SW480 (cell line): Measurements from ENCODE around the gene LTO1.
A peak's percentile ranks its signal among the peaks of the same experiment; 100 is the strongest.
"Not testable (repeated sequence)": the region's sequence is repeated elsewhere in the genome, so short reads cannot be mapped to it uniquely, and the experiment has no call there.

Source experiments
- DNase-seq: peaks from one replicate; pipeline ENCODE4 v3.0.0-alpha.2; 2016; ENCODE audit warnings: low spot score

LTO1 gene

GRCh38 chr11:69700278-69701140, 25.4 kb upstream of the LTO1 start:
- DNase-seq = peak; percentile 83

DNA sequence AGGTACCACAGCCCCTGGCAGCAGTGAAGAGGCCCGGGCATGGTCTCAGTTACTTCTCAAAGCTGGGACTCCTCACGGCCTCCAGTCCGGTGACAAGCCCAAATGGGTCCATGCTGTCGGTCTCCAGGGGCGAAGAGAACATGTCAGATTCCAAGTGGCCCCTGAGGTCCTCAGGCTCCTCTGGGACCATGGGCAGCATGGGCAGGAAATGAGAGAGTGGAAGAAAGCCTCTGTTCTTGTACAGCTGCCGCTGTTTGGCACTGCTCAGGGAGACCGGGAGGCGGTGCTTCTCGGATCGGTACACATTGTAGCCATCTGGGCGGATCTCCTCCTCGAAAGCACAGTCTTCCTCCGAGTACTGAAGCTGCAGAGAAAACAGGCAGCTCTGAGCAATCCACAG, 24.1 kb upstream of the LTO1 start:
- no peak for DNase-seq

DNA sequence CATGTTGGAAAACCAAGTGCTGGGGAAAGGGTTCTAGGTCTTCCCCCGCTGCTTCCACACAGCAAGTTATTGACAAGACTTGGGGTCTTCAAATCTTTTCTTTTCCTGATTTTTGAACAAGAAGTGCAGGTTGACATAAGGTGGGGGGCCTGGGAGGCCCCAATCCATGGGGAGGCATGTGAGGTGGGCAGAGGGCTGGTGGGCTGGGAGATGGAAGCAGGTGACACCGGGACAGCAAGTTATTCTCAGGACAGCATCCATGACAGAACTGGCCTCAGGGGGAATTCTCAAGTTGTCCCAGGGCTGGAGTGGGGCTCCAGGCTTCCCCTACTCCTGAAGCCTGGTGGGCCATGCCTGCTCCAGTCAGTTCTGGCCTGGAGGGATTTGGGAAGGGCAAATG, 23.2 kb upstream of the LTO1 start:
- no peak for DNase-seq

DNA sequence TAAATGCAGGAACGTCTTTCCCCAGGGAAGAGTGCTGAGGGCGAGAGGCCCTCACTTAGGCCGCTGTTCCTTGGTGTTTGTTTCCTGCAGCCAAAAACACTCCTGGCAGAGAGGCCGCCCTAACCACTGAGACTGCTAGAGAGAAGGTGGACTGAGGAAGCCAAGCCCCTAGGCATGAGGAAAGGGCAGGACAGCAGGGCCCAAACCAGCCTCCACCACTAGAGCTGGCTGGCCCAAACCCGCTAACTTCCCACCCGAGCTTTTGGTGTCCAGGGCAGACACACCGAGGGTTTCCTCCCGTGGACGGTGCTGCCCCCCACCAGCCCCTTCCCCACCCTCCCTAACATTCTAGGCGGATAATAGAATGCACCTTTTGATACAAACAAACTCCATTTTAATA, 22.7 kb upstream of the LTO1 start:
- no peak for DNase-seq

DNA sequence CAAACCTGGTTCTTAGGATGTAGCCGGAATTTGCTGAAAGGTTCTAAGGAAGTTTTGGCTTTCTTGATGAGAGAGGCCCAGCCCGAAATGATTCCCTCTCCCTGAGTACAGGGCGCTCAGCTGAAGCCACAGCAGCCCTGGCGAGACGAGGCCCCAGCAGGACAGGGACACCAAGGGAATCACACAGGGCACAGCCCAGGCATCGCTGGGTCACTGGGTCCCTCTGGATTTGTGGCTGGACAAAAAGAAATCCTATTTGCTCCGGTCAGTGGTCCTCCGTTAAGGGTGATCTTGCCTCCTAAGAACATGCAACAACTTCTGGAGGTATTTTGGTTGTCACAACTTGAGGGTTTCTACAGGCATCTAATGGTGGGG, 22.3 kb upstream of the LTO1 start:
- no peak for DNase-seq

DNA sequence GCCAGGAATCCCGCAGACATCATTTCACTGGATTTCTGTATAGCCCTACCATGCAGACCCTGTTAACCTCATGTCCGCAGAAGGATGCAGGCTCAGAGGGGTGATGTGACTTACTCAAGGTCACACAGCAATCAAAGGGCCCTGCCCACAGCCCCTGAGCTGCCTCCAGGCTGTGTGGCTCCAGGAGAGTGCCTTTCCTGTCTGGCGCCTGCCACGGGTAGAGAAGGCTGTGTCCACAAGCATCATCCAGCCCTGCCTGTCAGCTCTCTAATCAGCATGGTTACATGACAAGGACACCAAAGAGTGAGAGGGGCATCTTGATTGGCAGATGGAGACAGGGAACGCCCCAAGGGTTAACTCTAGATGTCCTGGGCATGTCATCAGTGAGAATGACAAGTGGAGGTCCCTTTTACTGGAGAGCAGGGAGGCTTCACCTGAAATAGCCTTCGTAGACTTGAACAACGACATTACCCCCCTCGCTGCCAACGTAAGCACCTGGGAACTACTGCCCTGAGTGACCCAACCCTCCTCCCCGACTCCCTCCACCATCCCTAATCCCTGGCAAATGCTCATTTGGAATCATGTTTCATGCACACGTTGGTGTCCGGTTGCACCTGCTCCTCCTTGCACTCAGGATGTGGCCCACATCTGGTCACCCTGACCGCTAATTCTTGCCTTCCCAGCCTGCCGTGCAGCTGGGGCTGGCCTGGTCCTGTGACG, 21.8 kb upstream of the LTO1 start:
- peak; percentile 91 for DNase-seq

DNA sequence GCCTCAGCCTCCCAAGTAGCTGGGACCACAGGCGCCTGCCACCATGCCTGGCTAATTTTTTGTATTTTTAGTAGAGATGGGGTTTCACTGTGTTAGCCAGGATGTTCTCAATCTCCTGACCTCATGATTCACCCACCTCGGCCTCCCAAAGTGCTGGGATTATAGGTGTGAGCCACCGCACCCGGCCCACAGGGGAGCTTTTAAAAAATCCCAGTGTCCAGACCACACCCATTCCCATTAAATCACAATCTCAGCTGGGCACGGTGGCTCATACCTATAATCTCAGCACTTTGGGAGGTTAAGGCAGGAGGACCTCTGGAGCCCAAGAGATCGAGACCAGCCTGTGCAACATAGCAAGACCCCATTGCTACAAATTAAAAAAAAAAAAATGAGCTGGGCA, 20.8 kb upstream of the LTO1 start:
- DNase-seq = not testable (repeated sequence)

DNA sequence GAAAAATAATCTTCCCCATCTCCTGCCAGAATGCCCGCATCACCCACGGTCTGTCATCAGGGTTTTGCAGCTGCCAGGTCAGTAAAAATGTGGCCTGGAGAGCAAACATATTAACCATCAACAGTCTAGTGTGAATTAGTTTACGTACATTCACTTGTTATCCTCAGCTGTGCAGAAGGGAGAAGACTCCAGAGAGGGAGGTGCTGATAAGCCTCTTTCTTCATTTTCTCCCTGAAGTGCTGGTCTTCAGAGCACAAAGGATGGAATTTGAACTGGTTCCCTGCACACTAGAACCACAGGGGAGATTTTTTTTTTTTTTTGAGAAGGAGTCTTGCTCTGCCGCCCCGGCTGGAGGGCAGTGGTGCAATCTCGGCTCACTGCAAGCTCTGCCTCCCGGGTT, 20.4 kb upstream of the LTO1 start:
- no peak for DNase-seq

DNA sequence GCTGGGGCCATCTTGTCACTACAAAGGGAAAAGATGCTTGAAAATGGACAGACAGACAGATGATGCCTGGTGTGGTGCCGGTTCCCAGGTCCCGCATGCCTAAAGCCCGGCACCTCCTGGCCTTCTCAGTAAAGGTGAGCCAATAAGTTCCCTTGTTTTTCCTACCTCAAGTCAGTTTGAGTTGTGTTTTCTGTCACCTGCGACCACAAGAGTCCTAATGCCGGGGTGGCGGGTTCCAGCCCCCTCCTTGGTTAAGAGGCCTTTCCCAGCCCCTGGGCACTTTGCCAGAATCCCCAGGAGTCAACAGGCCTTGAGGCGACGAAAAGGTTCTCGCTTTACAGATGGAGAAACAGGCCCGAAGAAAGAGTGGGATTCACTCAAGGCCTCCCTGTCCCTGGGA, 19.6 kb upstream of the LTO1 start:
- DNase-seq = no peak

DNA sequence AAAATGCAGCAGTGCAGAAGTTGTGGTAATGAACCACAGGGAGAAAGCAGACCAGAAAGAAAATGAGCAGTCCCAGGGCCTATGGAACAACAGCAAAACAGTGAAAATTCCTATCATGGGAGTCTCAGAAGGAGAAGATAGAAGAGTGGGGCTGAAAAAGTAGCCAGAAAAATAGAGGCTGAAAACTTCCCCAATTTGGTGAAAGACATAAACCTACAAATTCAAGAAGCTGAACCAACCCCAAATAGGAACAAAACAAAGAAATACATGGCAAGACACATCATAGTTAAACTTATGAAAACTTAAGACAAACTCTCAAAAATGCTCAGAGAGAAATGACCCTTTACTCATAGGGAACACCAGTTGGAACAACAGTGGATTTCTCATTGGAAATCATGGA, 17.3 kb upstream of the LTO1 start:
- DNase-seq = no peak

- DNase-seq = peak; percentile 66
Observed at GRCh38 chr11:69691463-69691862, 16.3 kb upstream of the LTO1 start.

DNA sequence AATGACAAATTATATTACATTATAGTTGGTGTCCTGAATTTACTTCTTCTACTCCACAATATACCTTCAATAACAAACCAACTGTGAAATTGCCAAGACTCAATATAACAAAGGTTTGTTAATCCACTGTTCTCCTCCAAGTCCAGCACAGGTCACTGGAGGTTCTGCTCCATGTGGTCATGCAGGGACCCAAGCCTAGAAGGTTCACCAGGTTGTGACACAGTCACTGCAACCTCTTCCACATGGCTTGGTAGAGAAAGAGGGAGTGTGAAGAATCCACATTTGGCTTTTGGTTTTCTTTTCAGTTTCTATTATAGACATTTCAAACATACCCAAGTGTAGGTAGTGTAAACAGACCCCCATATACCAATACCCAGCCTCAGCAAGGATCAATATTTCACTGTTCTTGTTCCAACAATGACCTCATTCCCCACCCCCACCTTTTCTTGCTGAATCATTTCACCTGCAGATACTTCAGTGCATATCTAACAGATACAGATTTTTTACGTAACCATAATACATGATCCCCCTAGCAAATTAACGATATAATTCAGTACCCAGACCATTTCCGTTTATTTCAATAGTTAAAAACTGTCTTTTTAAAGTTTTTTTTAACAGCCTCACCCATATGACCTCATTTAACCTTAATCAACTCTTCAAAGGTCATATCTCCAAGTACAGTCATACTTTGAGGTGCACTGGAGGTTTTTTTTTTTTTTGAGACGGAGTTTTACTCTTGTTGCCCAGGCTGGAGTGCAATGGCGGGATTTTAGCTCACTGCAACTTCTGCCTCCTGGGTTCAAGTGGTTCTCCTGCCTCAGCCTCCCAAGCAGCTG, 14.5 kb upstream of the LTO1 start:
- DNase-seq = no peak

- DNase-seq = peak; percentile 71
Observed at GRCh38 chr11:69687969-69688771, 13.0 kb upstream of the LTO1 start.

GRCh38 chr11:69686856-69687255, 11.7 kb upstream of the LTO1 start:
- DNase-seq = no peak

GRCh38 chr11:69686452-69686851, 11.3 kb upstream of the LTO1 start:
- no peak for DNase-seq

DNA sequence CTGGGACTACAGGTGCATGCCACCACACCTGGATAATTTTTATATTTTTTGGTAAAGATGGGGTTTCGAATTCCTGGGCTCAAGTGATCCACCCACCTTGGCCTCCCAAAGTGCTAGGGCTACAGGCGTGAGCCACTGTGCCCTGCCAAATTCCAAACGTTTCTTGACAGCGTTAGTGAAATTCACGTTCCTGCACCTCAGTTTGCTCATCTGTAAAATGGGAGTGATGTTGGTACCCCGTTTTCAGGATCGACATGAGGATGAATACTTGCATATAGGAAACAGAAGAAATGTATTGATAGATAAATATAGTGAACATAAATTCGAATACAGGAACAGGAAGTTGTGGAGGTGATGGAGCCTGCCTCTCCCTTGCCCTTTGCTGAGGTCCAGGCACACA, 10.2 kb upstream of the LTO1 start:
- no peak for DNase-seq

DNA sequence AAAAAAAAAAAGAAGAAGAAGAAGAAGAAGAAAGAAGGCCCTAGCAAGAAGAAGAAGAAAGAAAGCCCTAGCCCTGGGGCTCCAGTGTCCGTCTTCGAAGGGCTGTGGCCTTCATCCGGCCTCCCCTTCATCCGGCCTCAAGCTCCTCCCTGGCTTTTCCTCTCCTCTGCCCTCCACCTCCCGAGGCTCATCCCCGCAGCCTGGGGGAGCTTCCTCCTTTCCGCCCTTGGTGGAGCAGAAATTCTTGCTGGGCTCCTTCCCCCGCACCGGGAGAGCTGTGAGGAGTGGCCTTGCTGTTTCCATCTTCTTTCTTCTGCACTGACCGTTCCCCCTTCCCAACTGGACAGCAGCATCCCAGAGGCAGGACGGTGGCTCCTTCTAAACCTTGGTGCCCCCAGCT, 9.5 kb upstream of the LTO1 start:
- no peak for DNase-seq

DNA sequence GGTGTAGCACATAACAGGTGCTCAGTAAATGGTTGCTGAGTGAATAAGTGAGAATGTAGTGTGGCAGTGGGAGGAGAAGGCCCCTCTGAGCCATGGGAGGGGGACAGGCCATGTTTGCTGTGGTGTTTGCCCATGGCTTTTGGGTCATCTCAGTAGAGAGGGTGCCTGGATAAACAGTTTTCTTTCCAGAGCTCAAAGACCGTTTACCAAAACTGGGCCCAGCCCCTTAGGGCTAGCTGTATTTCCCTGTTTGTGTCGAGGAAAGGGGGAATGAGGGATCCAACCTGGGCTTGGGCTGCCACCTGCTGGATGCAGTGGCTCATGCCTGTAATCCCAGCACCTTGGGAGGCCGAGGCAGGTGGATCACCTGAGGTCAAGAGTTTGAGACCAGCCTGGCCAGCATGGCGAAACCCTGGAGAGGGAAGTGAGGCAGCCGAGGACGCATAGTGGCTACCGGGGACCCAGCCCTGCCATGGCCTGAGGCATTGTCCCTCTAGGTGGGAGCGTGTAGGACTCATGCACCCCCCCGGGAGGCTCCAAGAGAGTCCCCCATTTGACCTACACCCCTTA, 8.7 kb upstream of the LTO1 start:
- peak; percentile 52 for DNase-seq

DNA sequence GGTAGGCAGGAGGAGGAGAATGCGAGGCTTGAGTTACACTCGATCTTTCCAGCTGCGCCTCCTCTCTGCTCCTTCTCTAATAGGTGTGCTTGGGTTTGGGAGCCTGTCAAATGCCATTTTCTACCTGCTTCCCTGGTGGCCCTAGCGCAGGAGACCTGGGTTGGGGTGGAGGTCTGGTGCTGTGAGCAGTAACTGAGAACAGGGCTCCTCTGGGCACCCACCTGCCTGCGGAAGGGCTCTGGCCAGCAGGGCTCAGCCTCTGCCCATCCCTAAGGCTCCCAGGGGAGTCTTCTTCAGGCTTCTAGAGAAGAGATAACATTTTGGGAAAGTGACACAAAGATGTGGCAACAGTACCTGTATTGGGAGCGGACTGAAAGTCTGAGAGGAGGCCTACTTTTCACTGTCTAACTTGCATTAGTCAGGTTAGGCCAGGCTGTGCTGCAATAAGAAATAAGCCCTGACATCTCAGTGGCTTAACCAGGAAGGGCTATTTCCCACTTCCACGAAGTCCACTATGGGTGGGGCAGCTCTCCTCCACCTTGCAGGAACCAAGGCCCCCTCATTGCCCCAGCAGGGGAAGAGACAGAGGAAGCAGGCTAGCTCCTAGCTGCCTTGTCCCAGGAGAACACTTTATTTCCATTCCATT, 7.7 kb upstream of the LTO1 start:
- no peak for DNase-seq

DNA sequence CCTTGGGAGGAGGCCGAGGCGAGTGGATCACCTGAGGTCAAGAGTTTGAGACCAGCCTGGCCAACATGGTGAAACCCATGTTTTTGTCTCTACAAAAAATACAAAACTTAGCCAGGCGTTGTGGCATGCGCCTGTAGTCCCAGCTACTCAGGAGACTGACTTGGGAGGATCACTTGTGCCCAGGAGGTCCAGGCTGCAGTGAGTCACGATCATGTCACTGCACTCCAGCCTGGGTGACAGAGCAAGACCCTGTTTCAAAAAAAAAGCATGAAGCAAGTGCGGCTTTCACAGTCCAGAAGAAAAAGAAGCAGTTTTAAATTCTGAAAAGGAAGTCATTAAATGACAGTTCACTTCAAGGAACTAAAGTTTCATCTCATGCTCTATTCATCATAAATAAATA, 7.1 kb upstream of the LTO1 start:
- DNase-seq = no peak

DNA sequence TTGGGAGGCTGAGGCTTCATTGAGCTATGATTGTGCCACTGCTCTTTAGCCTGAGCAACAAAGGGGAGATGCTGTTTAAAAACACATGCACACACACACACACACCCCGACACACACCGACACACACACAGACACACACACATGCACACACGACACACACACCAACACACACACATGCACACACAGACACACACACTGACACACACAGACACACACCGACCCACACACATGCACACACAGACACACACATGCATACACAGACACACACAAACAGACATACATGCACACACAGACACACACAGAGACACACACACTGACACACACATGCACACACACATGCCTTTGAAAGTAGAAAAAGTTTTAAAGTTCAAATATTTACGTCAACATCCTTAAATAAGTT, 5.5 kb upstream of the LTO1 start:
- DNase-seq = no peak
